ENCODE results near the gene TXNDC11.

Gene TXNDC11

GRCh38 chr16:11752856-11753255 lies 10.2 kb upstream of the TXNDC11 start:
- DNase-seq, result no peak

GRCh38 chr16:11750056-11750455 lies 7.4 kb upstream of the TXNDC11 start:
- no peak for DNase-seq

GRCh38 chr16:11748404-11749254 lies 6.0 kb upstream of the TXNDC11 start:
- DNase-seq, result no peak

GRCh38 chr16:11747949-11748403 lies 5.3 kb upstream of the TXNDC11 start:
- DNase-seq, result no peak

GRCh38 chr16:11744075-11744470 lies 1.4 kb upstream of the TXNDC11 start:
- DNase-seq, result no peak

GRCh38 chr16:11743308-11744074 lies 834 bp upstream of the TXNDC11 start:
- peak; percentile 45 for DNase-seq

GRCh38 chr16:11742093-11742535 lies 543 bp downstream of the TXNDC11 start:
- no peak for DNase-seq

- DNase-seq, result no peak
These were observed 2.1 kb downstream of the TXNDC11 start for GRCh38 chr16:11740567-11740966.

GRCh38 chr16:11738742-11739544 lies 3.7 kb downstream of the TXNDC11 start:
- no peak for DNase-seq

- no peak for DNase-seq
These were observed 4.9 kb downstream of the TXNDC11 start for GRCh38 chr16:11737713-11738112.

GRCh38 chr16:11736903-11737302 lies 5.8 kb downstream of the TXNDC11 start:
- DNase-seq, result no peak

GRCh38 chr16:11735787-11736186 lies 6.9 kb downstream of the TXNDC11 start:
- no peak for DNase-seq

GRCh38 chr16:11734653-11735043 lies 8.0 kb downstream of the TXNDC11 start:
- DNase-seq, result no peak

- DNase-seq, result no peak
These were observed 8.5 kb downstream of the TXNDC11 start for GRCh38 chr16:11734025-11734652.

GRCh38 chr16:11731222-11731621 lies 11.4 kb downstream of the TXNDC11 start:
- DNase-seq, result no peak

GRCh38 chr16:11729787-11730186 lies 12.9 kb downstream of the TXNDC11 start:
- no peak for DNase-seq

- DNase-seq, result no peak
These were observed 14.7 kb downstream of the TXNDC11 start for GRCh38 chr16:11727796-11728543.

- DNase-seq, result no peak
These were observed 16.6 kb downstream of the TXNDC11 start for GRCh38 chr16:11726008-11726407.

GRCh38 chr16:11725457-11725856 lies 17.2 kb downstream of the TXNDC11 start:
- DNase-seq, result no peak

GRCh38 chr16:11722468-11722808 lies 20.2 kb downstream of the TXNDC11 start:
- DNase-seq, result no peak

- no peak for DNase-seq
These were observed 20.7 kb downstream of the TXNDC11 start for GRCh38 chr16:11721781-11722467.

Data from CD4-positive, alpha-beta T cell treated with Interleukin-4 for 4 hours (primary cell).